GM21619 (cell line): ENCODE results near the gene GAP43.

ENCODE experiments used
- ATAC-seq: cut with Tn5 transposase; IDR thresholded peaks from one replicate; pipeline ENCODE4 v1.9.1; 2021; ENCODE audit not compliant: unreplicated experiment

GAP43 gene

GRCh38 chr3:115660646-115661337 lies 37.5 kb downstream of the GAP43 start:
- ATAC-seq = no peak

- no peak for ATAC-seq
These were observed 39.0 kb downstream of the GAP43 start for GRCh38 chr3:115662356-115662755.

GRCh38 chr3:115663414-115663813 lies 40.1 kb downstream of the GAP43 start:
- no peak for ATAC-seq

GRCh38 chr3:115666081-115666480 lies 42.8 kb downstream of the GAP43 start:
- no peak for ATAC-seq

- ATAC-seq = peak; percentile 57
These were observed 43.8 kb downstream of the GAP43 start for GRCh38 chr3:115666920-115667737.

- ATAC-seq = peak; percentile 27
These were observed 44.4 kb downstream of the GAP43 start for GRCh38 chr3:115667738-115668065.

GRCh38 chr3:115670911-115671310 lies 47.6 kb downstream of the GAP43 start:
- ATAC-seq = no peak

GRCh38 chr3:115671761-115672455 lies 48.6 kb downstream of the GAP43 start:
- ATAC-seq = no peak

- ATAC-seq = no peak
These were observed 50.6 kb downstream of the GAP43 start for GRCh38 chr3:115673881-115674280.

GRCh38 chr3:115676336-115676735 lies 53.0 kb downstream of the GAP43 start:
- ATAC-seq = no peak

GRCh38 chr3:115680803-115681345 lies 57.6 kb downstream of the GAP43 start:
- ATAC-seq = no peak

GRCh38 chr3:115681736-115682135 lies 58.4 kb downstream of the GAP43 start:
- ATAC-seq = no peak

- ATAC-seq = no peak
These were observed 60.0 kb downstream of the GAP43 start for GRCh38 chr3:115683305-115683704.

GRCh38 chr3:115683773-115684172 lies 60.5 kb downstream of the GAP43 start:
- no peak for ATAC-seq

GRCh38 chr3:115685097-115685496 lies 61.8 kb downstream of the GAP43 start:
- ATAC-seq = peak; percentile 71

GRCh38 chr3:115687721-115688120 lies 64.4 kb downstream of the GAP43 start:
- ATAC-seq = no peak

GRCh38 chr3:115688418-115688817 lies 65.1 kb downstream of the GAP43 start:
- ATAC-seq = no peak

- ATAC-seq = no peak
These were observed 66.6 kb downstream of the GAP43 start for GRCh38 chr3:115689928-115690327.

- no peak for ATAC-seq
These were observed 68.7 kb downstream of the GAP43 start for GRCh38 chr3:115691964-115692363.

- ATAC-seq = peak; percentile 99
These were observed 69.7 kb downstream of the GAP43 start for GRCh38 chr3:115692887-115693524.

GRCh38 chr3:115693868-115694267 lies 70.6 kb downstream of the GAP43 start:
- no peak for ATAC-seq
